Effector CD8-positive, alpha-beta T cell (primary cell): ENCODE measurements around the gene CHKB.
"Not testable (repeated sequence)": the region's sequence is repeated elsewhere in the genome, so short reads cannot be mapped to it uniquely, and the experiment has no call there.

Experiments used
- DNase-seq: peaks from one replicate; lab custom pipeline; 2025; lab: John Stamatoyannopoulos, UW
- total RNA-seq, 4 experiments: gene quantifications; one replicate each; lab custom pipeline; 2026; lab: John Stamatoyannopoulos, UW

Gene CHKB
- 2.4 to 6.8 (median 4.4) reads per million in 4 experiments for total RNA-seq

- peak; percentile 97 for DNase-seq
Observed at GRCh38 chr22:50582493-50583293, at the start of gene CHKB. Gene CHKB (minus strand): TSS chr22:50582849. CDS start chr22:50582781, 68 bp downstream.

GRCh38 chr22:50630376-50630775 is 47.7 kb upstream of the CHKB start:
- no peak for DNase-seq

GRCh38 chr22:50628543-50629134 is 46.0 kb upstream of the CHKB start:
- DNase-seq, result no peak

- peak; percentile 71 for DNase-seq
Observed at GRCh38 chr22:50627642-50628542, 45.2 kb upstream of the CHKB start, which contains the start of gene ARSA. Gene ARSA (minus strand): TSS chr22:50628152. CDS start chr22:50627779, 373 bp downstream.

GRCh38 chr22:50626850-50627641 is 44.4 kb upstream of the CHKB start:
- DNase-seq, result no peak

- DNase-seq, result no peak
Observed at GRCh38 chr22:50626314-50626849, 43.7 kb upstream of the CHKB start.

GRCh38 chr22:50625568-50626313 is 43.1 kb upstream of the CHKB start:
- DNase-seq, result no peak

- no peak for DNase-seq
Observed at GRCh38 chr22:50625131-50625567, 42.5 kb upstream of the CHKB start.

- no peak for DNase-seq
Observed at GRCh38 chr22:50624347-50625130, 41.9 kb upstream of the CHKB start.

GRCh38 chr22:50622723-50623327 is 40.2 kb upstream of the CHKB start:
- DNase-seq, result no peak

GRCh38 chr22:50621948-50622722 is 39.5 kb upstream of the CHKB start:
- DNase-seq, result peak; percentile 15

GRCh38 chr22:50621356-50621880 is 38.8 kb upstream of the CHKB start:
- peak; percentile 25 for DNase-seq

GRCh38 chr22:50620593-50621355 is 38.1 kb upstream of the CHKB start:
- DNase-seq, result peak; percentile 62

GRCh38 chr22:50614296-50614695 is 31.6 kb upstream of the CHKB start:
- not testable (repeated sequence) for DNase-seq

- no peak for DNase-seq
Observed at GRCh38 chr22:50613291-50613981, 30.8 kb upstream of the CHKB start.

- DNase-seq, result no peak
Observed at GRCh38 chr22:50612528-50613221, 30.0 kb upstream of the CHKB start.
